Loucy (cell line): ENCODE measurements around the gene CIB2.

Experiments used
- CTCF ChIP-seq: fragments of 200-600 bp; sonication (generic); conservative IDR thresholded peaks from 2 replicates; pipeline ENCODE4 v1.5.1; 2014; ENCODE audit warnings: mild to moderate bottlenecking, antibody characterized with exemption, low read length
- EZH2phosphoT487 ChIP-seq: fragments of 200-600 bp; IDR thresholded peaks from 2 replicates; pipeline ENCODE4 v1.6.1; 2018; ENCODE audit warnings: antibody characterized with exemption, mild to moderate bottlenecking, moderate library complexity, borderline replicate concordance

GRCh38 chr15:78149068-78149804 lies 18.0 kb upstream of the CIB2 start, which contains the start of gene IDH3A:
- TF ChIP-seq CTCF = no peak
- no peak for TF ChIP-seq EZH2phosphoT487
